Dendritic cell treated with granulocyte-macrophage colony-stimulating factor and Interleukin-4, amounts not matched to agents 40 ng/mL and 50 ng/mL, for 4 days (primary cell): Measurements from ENCODE around the gene TSPAN13.

Source experiments
- H3K27ac Mint-ChIP-seq: one replicate; pipeline ENCODE4 v1.8.0; 2022; ENCODE audit warnings: mild to moderate bottlenecking, mixed read lengths
- H3K27me3 Mint-ChIP-seq: one replicate; pipeline ENCODE4 v1.8.0; 2022; ENCODE audit warnings: mild to moderate bottlenecking, mixed read lengths
- H3K36me3 Mint-ChIP-seq: one replicate; pipeline ENCODE4 v1.8.0; 2022; ENCODE audit warnings: low read depth, mixed read lengths
- H3K4me1 Mint-ChIP-seq: one replicate; pipeline ENCODE4 v1.8.0; 2022; ENCODE audit warnings: low read depth, mixed read lengths
- H3K4me3 Mint-ChIP-seq: one replicate; pipeline ENCODE4 v1.8.0; 2022; ENCODE audit warnings: mild to moderate bottlenecking, moderate library complexity, mixed read lengths
- H3K9me3 Mint-ChIP-seq: one replicate; pipeline ENCODE4 v1.8.0; 2022; ENCODE audit warnings: mixed read lengths
- intact Hi-C: fragments of 100-400 bp; cut with micrococcal nuclease; formaldehyde crosslinking; loops from one replicate; pipeline ENCODE4 v1.15.0; 2022

The TSPAN13 gene

DNA sequence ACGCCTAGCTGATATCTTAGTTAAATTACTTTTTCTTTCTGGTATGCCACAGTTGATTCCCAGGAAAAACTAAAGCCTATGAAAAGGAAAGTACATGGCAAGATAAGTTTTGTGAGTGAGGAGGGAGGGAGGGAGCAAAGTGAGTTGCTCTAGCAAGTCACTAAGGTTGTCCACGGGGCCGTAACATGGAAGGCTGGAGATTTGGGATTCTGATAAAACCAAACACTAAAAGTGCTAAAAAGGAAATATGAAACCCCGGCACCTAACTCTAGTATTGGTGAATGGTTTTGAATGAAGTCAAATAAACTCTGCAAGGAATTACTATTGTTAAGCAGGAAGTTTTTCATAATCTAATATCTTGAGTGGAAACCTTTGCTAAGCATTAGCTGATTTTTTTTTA is 49.6 kb downstream of the TSPAN13 start:
- Mint-ChIP-seq H3K36me3 (no peaks in the 10 kb centered on the region), H3K9me3 (no peaks in the 10 kb centered on the region), H3K27ac (no peak overlapping the region), H3K27me3 (no peaks in the 10 kb centered on the region), H3K4me3 (no peak overlapping the region), H3K4me1 (no peaks in the 10 kb centered on the region)
- intact Hi-C loops, result no loop called here

DNA sequence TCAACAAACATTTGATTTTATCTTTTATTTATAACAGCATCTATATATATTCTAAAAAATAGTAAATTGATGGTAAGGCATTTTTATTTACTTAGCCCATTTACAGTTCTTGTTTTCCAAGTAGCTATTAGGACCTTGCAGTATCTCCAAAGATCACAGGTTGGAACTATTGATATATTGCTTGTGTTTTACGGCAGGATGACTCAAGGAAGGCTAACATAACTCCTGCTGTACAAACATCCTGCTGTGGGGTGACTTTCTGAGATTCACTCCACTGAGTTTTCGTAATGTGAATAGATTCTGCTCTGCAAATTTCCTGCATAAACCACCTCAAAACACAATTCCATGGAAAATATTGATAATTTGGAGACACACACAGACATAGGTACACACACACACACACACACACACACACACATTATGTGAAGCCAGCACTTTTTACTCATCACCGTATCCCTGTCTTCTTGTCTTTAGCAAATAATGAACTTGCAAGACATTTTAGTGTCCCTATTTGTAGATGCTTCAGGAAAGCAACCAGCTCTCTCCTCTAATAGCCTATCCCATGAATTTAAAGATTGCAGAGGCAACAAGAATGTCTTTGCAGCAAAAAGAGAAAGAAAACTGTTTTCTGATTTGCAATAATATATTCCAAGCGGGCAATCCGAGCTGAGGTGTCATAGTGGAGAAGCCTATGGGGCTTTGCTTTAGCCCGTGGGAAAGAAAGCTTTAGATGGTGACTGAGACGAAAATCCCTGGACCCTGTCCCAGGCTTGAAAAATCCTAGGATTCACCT is 50.5 kb downstream of the TSPAN13 start:
- H3K9me3 Mint-ChIP-seq, result no peaks in the 10 kb centered on the region
- no peak overlapping the region for H3K4me3 Mint-ChIP-seq
- intact Hi-C loops, result no loop called here
- no peak overlapping the region for H3K27ac Mint-ChIP-seq
- H3K27me3 Mint-ChIP-seq, result no peaks in the 10 kb centered on the region
- H3K4me1 Mint-ChIP-seq, result no peaks in the 10 kb centered on the region
- H3K36me3 Mint-ChIP-seq, result no peaks in the 10 kb centered on the region

DNA sequence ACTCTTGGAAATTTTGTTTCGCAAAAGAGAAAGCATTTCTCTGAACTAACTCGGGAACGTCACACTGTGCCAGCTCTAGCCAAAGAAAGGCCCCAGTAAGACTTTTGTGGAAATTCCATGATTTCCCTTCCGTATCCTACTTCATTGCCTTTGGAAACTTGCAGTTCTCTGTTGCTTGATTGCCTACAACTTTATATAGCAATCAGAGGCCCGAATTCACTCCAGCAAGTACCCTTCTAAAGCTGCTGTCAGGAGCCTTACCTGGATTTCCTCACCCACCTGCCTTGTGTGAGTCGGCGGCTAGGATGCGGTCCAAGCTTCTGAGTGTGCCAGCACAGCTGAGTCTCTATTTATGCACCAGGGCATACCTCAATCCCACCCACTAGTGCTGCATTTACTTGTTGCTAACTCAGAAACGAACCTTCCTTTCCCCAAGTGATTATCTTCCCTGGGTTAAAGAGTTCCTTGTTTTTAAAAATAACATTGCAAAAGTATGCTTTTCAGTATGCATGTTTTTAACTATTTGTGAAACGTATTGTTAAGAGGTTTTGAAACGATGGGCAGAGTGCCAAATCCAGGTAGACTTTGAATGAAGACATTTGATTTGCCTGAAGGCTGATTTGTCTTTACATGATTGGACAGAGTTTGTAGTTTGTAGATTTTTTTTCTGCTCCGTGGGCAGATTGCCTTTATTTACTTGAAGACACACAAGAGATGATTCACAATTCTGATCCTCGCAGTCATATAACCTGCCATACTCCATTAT is 51.3 kb downstream of the TSPAN13 start, which contains the start of gene AGR2:
AGR2 (minus strand) TSS at position 326 of the 766 bp plus-strand sequence. CDS start 3,203 bp downstream, outside the sequence.
- H3K27ac Mint-ChIP-seq, result no peak within 1 kb of the TSS
- no peaks in the 10 kb centered on the region for H3K9me3 Mint-ChIP-seq
- no peaks in the 10 kb centered on the region for H3K27me3 Mint-ChIP-seq
- no peaks in the 10 kb centered on the region for H3K4me1 Mint-ChIP-seq
- intact Hi-C loops, result no loop called here
- no peaks in the 10 kb centered on the region for H3K36me3 Mint-ChIP-seq
- no peak within 1 kb of the TSS for H3K4me3 Mint-ChIP-seq

DNA sequence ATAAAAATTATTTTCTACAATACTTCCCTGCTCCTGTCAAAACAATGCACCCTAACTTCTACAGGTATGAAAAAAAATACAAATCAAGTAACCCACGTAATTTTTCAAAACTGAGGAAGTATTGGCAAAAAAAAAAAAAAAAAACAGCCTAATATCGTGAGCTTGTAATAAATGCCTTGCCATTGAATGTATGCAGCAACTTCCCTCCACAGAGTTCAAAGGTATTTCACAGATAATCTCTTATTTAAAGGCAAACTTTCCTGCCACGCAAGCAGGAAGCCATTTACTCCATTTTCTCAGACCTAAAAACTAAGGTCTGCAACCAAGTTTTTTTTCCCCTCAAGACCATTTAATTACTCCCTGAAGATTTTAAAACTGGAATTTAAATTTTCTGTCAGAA is 51.9 kb downstream of the TSPAN13 start:
- Mint-ChIP-seq H3K36me3 (no peaks in the 10 kb centered on the region), H3K27me3 (no peaks in the 10 kb centered on the region), H3K4me3 (no peak overlapping the region), H3K9me3 (no peaks in the 10 kb centered on the region), H3K27ac (no peak overlapping the region), H3K4me1 (no peaks in the 10 kb centered on the region)
- intact Hi-C loops, result no loop called here

DNA sequence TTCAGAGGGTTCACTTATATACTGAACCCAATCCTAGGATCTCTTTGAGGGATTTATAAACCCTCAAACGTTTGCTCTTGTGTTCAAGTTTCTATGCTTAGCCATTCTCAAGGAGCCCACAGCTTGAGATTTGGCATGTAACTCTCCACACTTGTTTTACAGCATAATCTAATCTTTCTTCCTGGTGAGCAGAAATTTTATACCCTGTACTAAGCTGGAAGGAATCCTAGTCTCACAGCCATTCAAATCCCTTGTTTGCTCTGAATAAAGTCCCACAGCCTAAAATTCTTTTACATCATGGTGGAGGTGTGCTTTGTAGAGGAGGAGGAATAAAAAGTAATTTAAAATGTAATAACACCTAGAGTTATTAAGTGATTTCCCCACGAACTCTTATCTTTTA is 56.6 kb downstream of the TSPAN13 start:
- Mint-ChIP-seq H3K27me3 (no peaks in the 10 kb centered on the region), H3K4me1 (no peaks in the 10 kb centered on the region), H3K27ac (no peak overlapping the region), H3K36me3 (no peaks in the 10 kb centered on the region), H3K4me3 (no peak overlapping the region), H3K9me3 (no peaks in the 10 kb centered on the region)
- intact Hi-C loops, result no loop called here

DNA sequence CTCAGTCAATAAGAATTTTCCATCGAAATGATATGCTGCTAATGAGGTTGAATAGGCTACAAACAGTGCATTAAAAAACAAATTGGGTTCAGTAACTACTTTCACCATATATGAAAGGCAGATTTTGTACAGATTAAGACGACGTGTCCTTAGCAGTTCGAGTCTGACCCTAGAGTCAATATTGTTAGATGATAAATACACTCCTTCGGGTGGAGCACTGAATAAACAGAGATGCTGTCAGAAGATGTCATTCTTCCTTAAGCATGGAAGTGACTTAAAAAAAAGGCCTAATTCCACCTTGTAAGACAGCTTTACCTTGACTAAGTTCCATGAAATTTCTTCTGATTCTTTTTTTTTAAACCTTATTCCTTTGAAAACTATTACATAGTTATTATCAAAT is 57.0 kb downstream of the TSPAN13 start:
- H3K27ac Mint-ChIP-seq, result no peak overlapping the region

DNA sequence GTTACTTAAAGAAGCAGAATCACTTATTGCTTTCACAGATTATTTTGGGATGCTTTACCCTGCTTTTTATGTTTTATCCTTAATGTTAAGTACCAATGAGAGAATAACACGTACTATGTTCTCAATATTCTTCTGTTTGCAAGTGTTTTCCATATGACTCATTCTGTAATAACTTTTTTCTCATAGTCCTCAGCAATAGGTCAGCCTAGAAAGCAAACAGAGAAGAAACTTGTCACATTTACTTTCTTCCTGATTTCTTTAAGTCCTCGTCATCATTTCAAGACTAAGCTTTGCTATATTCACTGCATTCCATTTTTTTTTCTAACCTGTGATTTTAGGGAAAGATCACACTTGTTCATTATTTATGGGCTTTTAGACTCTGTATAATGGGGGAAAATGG is 58.0 kb downstream of the TSPAN13 start:
- H3K9me3 Mint-ChIP-seq, result no peaks in the 10 kb centered on the region
- no peak overlapping the region for H3K27ac Mint-ChIP-seq
- no peaks in the 10 kb centered on the region for H3K27me3 Mint-ChIP-seq
- H3K36me3 Mint-ChIP-seq, result no peaks in the 10 kb centered on the region
- intact Hi-C loops, result no loop called here
- H3K4me1 Mint-ChIP-seq, result peaks cover 11% of the 10 kb centered on the region
- no peak overlapping the region for H3K4me3 Mint-ChIP-seq

More for the DNA sequence above, 57.0 kb downstream of the TSPAN13 start:
- Mint-ChIP-seq H3K36me3 (no peaks in the 10 kb centered on the region), H3K4me1 (peaks cover under 1% of the 10 kb centered on the region), H3K9me3 (no peaks in the 10 kb centered on the region), H3K27me3 (no peaks in the 10 kb centered on the region), H3K4me3 (no peak overlapping the region)
- intact Hi-C loops, result no loop called here

DNA sequence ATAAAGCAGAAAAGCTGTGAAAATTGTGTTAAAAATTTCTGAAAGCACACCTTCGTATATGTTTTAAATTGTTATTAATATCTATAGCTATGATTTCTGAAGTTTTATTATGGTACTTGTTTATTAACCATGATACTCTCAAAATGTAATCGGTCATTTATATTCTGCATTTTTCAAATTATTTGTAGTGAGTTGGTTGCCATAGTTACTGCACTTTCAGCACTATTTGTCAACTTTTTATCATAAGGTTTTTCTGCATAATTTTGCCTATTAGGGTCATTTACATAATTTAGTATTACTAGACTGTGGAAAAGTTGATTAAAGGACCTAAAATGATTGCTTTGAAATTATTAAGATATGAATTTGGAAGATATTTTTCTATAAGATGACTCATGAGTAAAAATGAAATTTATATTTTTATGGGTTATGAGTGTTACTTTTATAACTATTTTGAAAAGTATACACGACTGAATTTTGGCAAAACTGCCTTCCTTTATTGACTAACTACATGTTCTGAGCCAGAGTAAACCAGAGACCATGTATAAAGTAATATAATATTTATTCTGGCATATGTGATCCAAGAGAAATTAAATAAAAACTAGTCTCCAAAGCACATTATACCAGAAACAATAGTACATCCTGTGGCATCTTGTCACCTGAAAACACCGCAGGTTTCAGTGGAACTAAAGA is 59.1 kb downstream of the TSPAN13 start:
- intact Hi-C loops, result no loop called here
- Mint-ChIP-seq H3K4me3 (no peak overlapping the region), H3K27me3 (no peaks in the 10 kb centered on the region), H3K4me1 (peaks cover 16% of the 10 kb centered on the region), H3K36me3 (no peaks in the 10 kb centered on the region), H3K9me3 (no peaks in the 10 kb centered on the region), H3K27ac (no peak overlapping the region)

DNA sequence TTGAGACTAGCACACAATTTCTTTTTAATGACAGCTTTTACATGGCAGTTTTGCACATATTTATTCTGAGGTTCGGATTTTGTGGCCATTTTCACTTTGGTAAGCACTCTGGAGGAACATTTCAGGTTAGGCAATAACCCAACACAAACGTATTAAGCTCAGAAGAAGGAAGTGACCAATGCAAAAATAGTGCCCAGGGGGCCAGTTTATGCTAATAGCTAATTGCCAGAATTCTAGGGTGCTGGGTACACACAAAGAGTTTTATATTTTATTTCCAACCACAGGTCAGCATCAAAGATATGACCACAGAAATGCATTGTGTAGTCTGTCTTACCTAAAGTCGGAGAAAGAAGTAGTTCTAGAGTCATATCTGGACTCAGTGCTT is 59.7 kb downstream of the TSPAN13 start:
- H3K4me1 Mint-ChIP-seq, result peaks cover 16% of the 10 kb centered on the region
- H3K4me3 Mint-ChIP-seq, result no peak overlapping the region
- H3K36me3 Mint-ChIP-seq, result no peaks in the 10 kb centered on the region
- H3K27me3 Mint-ChIP-seq, result no peaks in the 10 kb centered on the region
- no peaks in the 10 kb centered on the region for H3K9me3 Mint-ChIP-seq
- H3K27ac Mint-ChIP-seq, result no peak overlapping the region
- intact Hi-C loops, result no loop called here

DNA sequence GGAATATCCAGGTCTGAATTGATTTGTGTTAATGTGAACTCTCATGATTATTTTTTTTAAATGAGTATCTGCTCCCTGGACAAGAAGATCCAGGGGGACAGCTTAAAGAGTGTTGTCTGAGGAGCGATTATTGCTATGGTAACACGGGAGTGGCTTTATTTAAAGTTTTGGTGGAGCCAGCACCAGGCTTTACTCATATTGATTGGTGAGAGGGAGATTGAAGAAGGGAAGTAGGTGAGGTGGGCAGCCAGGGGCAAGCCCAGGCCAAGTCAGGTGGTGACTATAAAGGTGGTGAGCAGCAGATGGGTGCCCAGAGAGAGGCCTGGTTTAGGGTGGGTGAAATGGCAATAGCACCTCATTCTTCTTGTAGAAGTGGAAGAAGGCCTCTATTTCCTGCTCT is 61.4 kb downstream of the TSPAN13 start:
- no peaks in the 10 kb centered on the region for H3K27me3 Mint-ChIP-seq
- H3K4me1 Mint-ChIP-seq, result peaks cover 16% of the 10 kb centered on the region
- H3K36me3 Mint-ChIP-seq, result no peaks in the 10 kb centered on the region
- H3K9me3 Mint-ChIP-seq, result no peaks in the 10 kb centered on the region
- no peak overlapping the region for H3K4me3 Mint-ChIP-seq
- intact Hi-C loops, result no loop called here
- no peak overlapping the region for H3K27ac Mint-ChIP-seq

DNA sequence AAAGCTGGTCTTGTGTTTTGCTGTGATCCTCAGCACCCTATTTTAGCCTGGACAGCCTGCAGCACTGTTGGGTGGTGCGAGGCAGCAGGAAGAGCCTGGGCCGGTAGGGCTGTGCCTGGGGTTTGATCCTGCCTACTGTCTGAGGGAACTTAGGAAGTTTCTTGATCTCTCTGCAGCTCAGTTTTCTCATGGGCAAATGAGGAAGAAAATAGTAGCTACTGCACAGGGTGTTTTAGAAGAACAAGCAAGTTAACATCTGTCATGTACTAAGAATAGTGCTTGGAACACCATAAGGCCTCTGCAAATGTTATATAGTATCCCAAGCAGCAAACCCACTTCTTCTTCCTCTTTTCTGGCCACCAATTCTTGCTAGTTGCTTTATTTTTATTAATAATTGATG is 63.3 kb downstream of the TSPAN13 start:
- Mint-ChIP-seq H3K9me3 (no peaks in the 10 kb centered on the region), H3K36me3 (no peaks in the 10 kb centered on the region), H3K27me3 (no peaks in the 10 kb centered on the region), H3K27ac (no peak overlapping the region), H3K4me1 (peaks cover 16% of the 10 kb centered on the region), H3K4me3 (peak overlapping the region; percentile 4)
- intact Hi-C loops, result no loop called here

DNA sequence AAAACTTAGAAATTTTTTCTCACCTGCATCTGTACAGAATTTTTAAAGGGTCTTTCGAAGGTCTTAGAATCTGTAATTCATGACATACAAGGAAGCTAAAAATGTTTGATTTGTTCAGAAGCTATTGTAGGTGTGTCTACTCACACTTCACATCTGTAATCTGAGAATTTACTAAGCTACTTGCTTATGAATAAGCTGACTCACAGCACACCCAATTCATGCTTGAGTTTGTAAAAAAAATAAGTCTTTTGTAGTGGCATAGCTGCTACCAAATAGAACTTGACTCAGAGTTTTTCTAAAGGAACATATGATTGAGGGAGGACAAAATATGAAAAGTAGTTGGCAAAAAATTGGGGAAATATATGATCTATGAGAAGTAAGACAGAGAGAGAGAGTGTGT is 64.0 kb downstream of the TSPAN13 start:
- Mint-ChIP-seq H3K4me1 (peaks cover 16% of the 10 kb centered on the region), H3K27me3 (no peaks in the 10 kb centered on the region), H3K27ac (no peak overlapping the region)

DNA sequence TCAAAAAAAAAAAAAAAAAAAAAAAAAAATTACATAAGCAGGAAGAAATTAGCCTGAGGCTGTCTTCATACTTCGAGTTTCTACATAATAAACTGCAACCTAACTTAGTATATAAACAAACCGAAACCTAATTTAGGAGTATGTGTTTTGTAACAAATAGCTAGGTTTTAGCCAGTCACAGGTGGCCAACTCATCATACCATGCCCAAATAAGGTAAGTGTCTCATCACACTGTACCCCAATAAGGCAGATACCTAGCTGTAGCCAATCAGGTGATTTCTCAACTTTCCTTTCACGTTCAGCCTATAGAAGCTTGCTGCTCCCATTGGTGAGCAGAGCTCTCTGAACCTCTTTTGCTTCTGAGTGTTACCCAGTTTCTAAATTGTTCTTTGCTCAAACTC is 65.2 kb downstream of the TSPAN13 start:
- Mint-ChIP-seq H3K27ac (no peak overlapping the region), H3K4me3 (no peak overlapping the region), H3K27me3 (no peaks in the 10 kb centered on the region), H3K9me3 (no peaks in the 10 kb centered on the region), H3K36me3 (no peaks in the 10 kb centered on the region), H3K4me1 (peaks cover 16% of the 10 kb centered on the region)
- intact Hi-C loops, result no loop called here

More for the DNA sequence above, 64.0 kb downstream of the TSPAN13 start:
- no peak overlapping the region for H3K4me3 Mint-ChIP-seq
- intact Hi-C loops, result no loop called here
- H3K36me3 Mint-ChIP-seq, result no peaks in the 10 kb centered on the region
- no peaks in the 10 kb centered on the region for H3K9me3 Mint-ChIP-seq

DNA sequence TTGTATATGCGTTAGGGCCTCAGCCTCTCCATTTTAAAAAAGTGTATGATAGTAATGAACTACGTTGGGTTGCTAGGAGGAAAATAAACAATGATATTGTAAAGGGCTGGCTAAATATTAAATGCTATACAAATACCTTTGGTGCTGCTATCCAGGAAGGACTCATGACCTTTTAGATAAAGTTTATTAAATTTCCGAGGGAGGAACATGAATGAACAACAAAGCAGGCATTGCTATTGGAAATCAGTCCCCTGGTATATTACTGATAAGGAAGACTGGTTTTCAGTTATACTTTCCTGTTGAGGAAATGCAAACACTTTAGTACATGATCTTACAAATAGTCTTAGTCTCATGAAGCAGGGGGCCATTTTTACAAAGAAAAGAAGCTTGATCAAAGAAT is 68.5 kb downstream of the TSPAN13 start:
- no peaks in the 10 kb centered on the region for H3K9me3 Mint-ChIP-seq
- no peak overlapping the region for H3K27ac Mint-ChIP-seq
- H3K36me3 Mint-ChIP-seq, result no peaks in the 10 kb centered on the region
- intact Hi-C loops, result no loop called here
- H3K4me1 Mint-ChIP-seq, result peaks cover under 1% of the 10 kb centered on the region
- H3K4me3 Mint-ChIP-seq, result no peak overlapping the region
- H3K27me3 Mint-ChIP-seq, result no peaks in the 10 kb centered on the region
